Osteoblast (primary cell): ENCODE data around the gene ZRANB3. TPM values are rescaled to one million over a fixed set of nuclear protein-coding genes. Genes with fewer than 3 reads are reported as not detected.
A peak's percentile ranks its signal among the peaks of the same experiment; 100 is the strongest.
"Not testable (repeated sequence)": the region's sequence is repeated elsewhere in the genome, so short reads cannot be mapped to it uniquely, and the experiment has no call there.

Experiments
- DNase-seq: peaks from one replicate; pipeline ENCODE4 v3.0.0; 2011; ENCODE audit warnings: low spot score, mixed read lengths; ENCODE audit not compliant: insufficient read length; ENCODE audit errors: missing footprints
- H2AFZ ChIP-seq: 2 replicates; pipeline ENCODE4 v1.6.0; 2011; ENCODE audit warnings: mild to moderate bottlenecking, low read length
- H3K27ac ChIP-seq: 2 replicates; pipeline ENCODE4 v1.5.1; 2011; ENCODE audit warnings: mild to moderate bottlenecking, low read depth, low read length, moderate library complexity
- H3K27me3 ChIP-seq: 2 replicates; pipeline ENCODE4 v1.6.0; 2012; ENCODE audit warnings: mild to moderate bottlenecking, control low read depth, inconsistent platforms, low read length, moderate library complexity; ENCODE audit not compliant: insufficient read depth
- H3K36me3 ChIP-seq: 2 replicates; pipeline ENCODE4 v1.5.1; 2011; ENCODE audit warnings: mild to moderate bottlenecking, low read length, control low read depth, moderate library complexity; ENCODE audit not compliant: insufficient read depth
- H3K4me1 ChIP-seq: 2 replicates; pipeline ENCODE4 v1.5.1; 2011; ENCODE audit warnings: mild to moderate bottlenecking, low read length, control low read depth, moderate library complexity; ENCODE audit not compliant: insufficient read depth
- H3K4me2 ChIP-seq: 2 replicates; pipeline ENCODE4 v1.6.0; 2011; ENCODE audit warnings: mild to moderate bottlenecking, low read length; ENCODE audit not compliant: insufficient read depth
- H3K4me3 ChIP-seq: fragments of 200-600 bp; sonication (generic); 3 replicates; pipeline ENCODE4 v1.5.1; 2012; ENCODE audit warnings: mild to moderate bottlenecking, low read length, inconsistent platforms; ENCODE audit not compliant: insufficient read depth
- H3K79me2 ChIP-seq: 2 replicates; pipeline ENCODE4 v1.6.0; 2012; ENCODE audit warnings: mild to moderate bottlenecking, low read length, control low read depth, inconsistent platforms; ENCODE audit not compliant: insufficient read depth
- H3K9me3 ChIP-seq: 2 replicates; pipeline ENCODE4 v1.5.1; 2011; ENCODE audit warnings: low read depth, low read length, control low read depth
- H4K20me1 ChIP-seq: 2 replicates; pipeline ENCODE4 v1.6.0; 2012; ENCODE audit warnings: mild to moderate bottlenecking, low read length, control low read depth; ENCODE audit not compliant: insufficient read depth
- CTCF ChIP-seq: IDR thresholded peaks from 2 replicates; pipeline ENCODE4 v1.5.1; 2011; ENCODE audit warnings: mild to moderate bottlenecking, low read depth, low read length, moderate library complexity; ENCODE audit errors: extremely low read depth
- total RNA-seq: library from RNA; depleted of rRNA; stranded (reverse); fragments of >200 nt; gene quantifications from 2 replicates; pipeline ENCODE4 v1.2.3, GENCODE V29; 2012

ZRANB3 gene
- total RNA-seq, 1 donor: 9.0 TPM

DNA sequence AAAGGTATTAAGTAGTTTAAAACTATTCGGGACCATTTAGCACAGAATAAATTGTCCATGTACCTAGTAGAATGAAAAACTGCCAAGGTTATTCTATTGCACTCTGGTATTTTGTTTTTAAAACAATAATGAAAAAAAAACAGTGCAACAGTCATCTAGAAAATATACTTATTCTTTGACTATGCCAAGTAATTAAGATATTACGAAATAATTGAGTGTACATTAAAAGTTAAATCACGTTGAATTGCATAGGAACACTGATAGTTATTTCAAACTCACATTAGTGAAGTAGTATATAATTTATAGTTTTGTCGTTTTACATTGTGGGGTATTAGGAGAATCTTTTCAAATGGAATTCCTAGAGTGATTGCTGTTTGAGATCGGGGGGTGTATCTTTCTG, 20.3 kb upstream of the ZRANB3 start:
- Histone ChIP-seq H2AFZ (no peak overlapping the region), H3K79me2 (peaks cover 43% of the 10 kb centered on the region), H3K4me1 (no peaks in the 10 kb centered on the region), H3K27me3 (no peaks in the 10 kb centered on the region), H4K20me1 (peaks cover 4% of the 10 kb centered on the region), H3K4me2 (no peak overlapping the region), H3K36me3 (no peaks in the 10 kb centered on the region), H3K27ac (no peak overlapping the region), H3K9me3 (no peaks in the 10 kb centered on the region), H3K4me3 (no peak overlapping the region)
- no peak for TF ChIP-seq CTCF
- no peak for DNase-seq

GRCh38 chr2:135547311-135547710, 16.3 kb upstream of the ZRANB3 start:
- no peak overlapping the region for H3K4me2 ChIP-seq
- H3K4me1 ChIP-seq: no peaks in the 10 kb centered on the region
- TF ChIP-seq CTCF: no peak
- no peak overlapping the region for H2AFZ ChIP-seq
- no peak overlapping the region for H3K27ac ChIP-seq
- no peak overlapping the region for H3K4me3 ChIP-seq
- H4K20me1 ChIP-seq: peaks cover 6% of the 10 kb centered on the region
- H3K9me3 ChIP-seq: no peaks in the 10 kb centered on the region
- no peaks in the 10 kb centered on the region for H3K36me3 ChIP-seq
- no peaks in the 10 kb centered on the region for H3K27me3 ChIP-seq
- peaks cover 43% of the 10 kb centered on the region for H3K79me2 ChIP-seq
- DNase-seq: no peak

DNA sequence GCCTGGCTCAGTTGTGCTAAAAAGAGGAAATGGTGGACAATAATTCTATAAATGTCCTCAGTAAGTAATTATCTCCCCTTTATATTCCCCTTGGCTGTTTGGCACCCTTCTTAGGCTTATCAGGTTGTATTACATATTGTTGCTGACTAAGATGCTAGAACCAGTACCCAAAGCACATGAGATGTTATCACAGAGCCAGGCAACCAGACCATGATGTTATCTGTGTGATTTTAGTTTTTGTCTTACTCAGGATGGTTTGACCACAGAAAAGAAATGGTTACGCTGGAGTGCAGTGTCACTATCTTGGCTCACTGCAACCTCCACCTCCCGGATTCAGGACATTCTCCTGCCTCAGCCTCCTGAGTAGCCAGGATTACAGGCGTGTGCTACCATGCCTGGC, 15.4 kb upstream of the ZRANB3 start:
- H2AFZ ChIP-seq: no peak overlapping the region
- H3K9me3 ChIP-seq: no peaks in the 10 kb centered on the region
- TF ChIP-seq CTCF: no peak
- no peaks in the 10 kb centered on the region for H3K27me3 ChIP-seq
- peaks cover 6% of the 10 kb centered on the region for H4K20me1 ChIP-seq
- H3K36me3 ChIP-seq: no peaks in the 10 kb centered on the region
- no peak for DNase-seq
- no peak overlapping the region for H3K27ac ChIP-seq
- H3K4me2 ChIP-seq: no peak overlapping the region
- H3K79me2 ChIP-seq: peaks cover 40% of the 10 kb centered on the region
- no peak overlapping the region for H3K4me3 ChIP-seq
- H3K4me1 ChIP-seq: no peaks in the 10 kb centered on the region

DNA sequence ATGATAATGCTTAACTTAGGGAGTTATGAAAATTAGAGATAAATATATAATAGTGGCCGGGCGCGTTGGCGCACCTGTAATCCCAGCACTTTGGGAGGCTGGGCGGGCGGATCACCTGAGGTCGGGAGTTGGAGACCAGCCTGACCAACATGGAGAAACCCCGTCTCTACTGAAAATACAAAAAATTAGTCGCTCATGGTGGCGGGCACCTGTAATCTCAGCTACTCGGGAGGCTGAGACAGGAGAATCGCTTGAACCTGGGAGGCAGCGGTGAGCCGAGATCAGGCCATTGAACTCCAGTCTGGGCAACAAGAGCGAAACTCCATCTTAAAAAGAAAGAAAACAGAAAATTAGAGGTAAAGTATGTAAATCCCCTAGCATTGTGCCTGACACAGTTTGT, 2.5 kb upstream of the ZRANB3 start:
- not testable (repeated sequence) for H3K9me3 ChIP-seq, H3K4me1 ChIP-seq, H3K4me3 ChIP-seq, H3K27ac ChIP-seq, H3K27me3 ChIP-seq, DNase-seq, H4K20me1 ChIP-seq, H3K4me2 ChIP-seq, H2AFZ ChIP-seq, H3K36me3 ChIP-seq
- peaks cover 67% of the 10 kb centered on the region for H3K79me2 ChIP-seq

DNA sequence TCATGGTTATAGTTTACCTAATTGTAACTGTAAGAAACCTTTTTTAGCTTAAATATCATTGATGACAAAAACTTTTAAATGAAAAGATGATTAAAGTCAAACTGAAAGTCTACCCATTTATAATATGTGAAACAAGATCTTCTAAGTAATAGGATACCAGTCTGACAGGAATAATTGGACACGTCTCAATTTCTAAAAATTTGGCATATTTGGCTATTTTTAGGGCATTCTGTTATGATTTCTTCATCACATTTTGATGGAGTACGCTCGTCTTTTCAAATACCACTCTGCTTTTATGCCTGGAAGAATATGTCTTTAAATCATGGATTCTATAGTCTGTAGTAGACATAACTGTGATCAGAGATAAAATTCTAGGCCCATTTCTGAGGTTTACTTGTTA, 1.6 kb upstream of the ZRANB3 start:
- no peaks in the 10 kb centered on the region for H3K36me3 ChIP-seq
- DNase-seq: peak; percentile 29
- H3K27me3 ChIP-seq: no peaks in the 10 kb centered on the region
- H3K4me3 ChIP-seq: peak overlapping the region; percentile 51
- peaks cover 70% of the 10 kb centered on the region for H3K79me2 ChIP-seq
- no peaks in the 10 kb centered on the region for H3K9me3 ChIP-seq
- peaks cover 3% of the 10 kb centered on the region for H4K20me1 ChIP-seq
- H2AFZ ChIP-seq: peak overlapping the region; percentile 32
- peak overlapping the region; percentile 91 for H3K4me2 ChIP-seq
- peak overlapping the region; percentile 59 for H3K27ac ChIP-seq
- TF ChIP-seq CTCF: no peak
- H3K4me1 ChIP-seq: peaks cover 9% of the 10 kb centered on the region
